H1 (cell line): ENCODE measurements around the gene WNT1. TPM values are rescaled to one million over a fixed set of nuclear protein-coding genes. Genes with fewer than 3 reads are reported as not detected.
A peak's percentile ranks its signal among the peaks of the same experiment; 100 is the strongest.

Experiments
- BCL11A ChIP-seq, 2 experiments: IDR thresholded peaks; one replicate each; pipeline ENCODE4 v1.6.1; 2011; ENCODE audit warnings: low read depth in 2 of 2, low read length in 2 of 2, mild to moderate bottlenecking in 2 of 2
- BRCA1 ChIP-seq: IDR thresholded peaks from 2 replicates; pipeline ENCODE4 v1.6.1; 2012; ENCODE audit warnings: low read depth, low read length, improper control_type of control experiment
- CHD7 ChIP-seq: fragments of 300-600 bp; sonication (generic); IDR thresholded peaks from 2 replicates; pipeline ENCODE4 v1.7.1; 2012; ENCODE audit warnings: low read length, moderate library complexity, mild to moderate bottlenecking, inconsistent platforms; ENCODE audit not compliant: insufficient replicate concordance
- CTCF ChIP-seq, 3 experiments: IDR thresholded peaks; 1 replicate in 2 of 3; 2 replicates in 1 of 3; pipeline versions ENCODE4 v1.5.1 to v1.6.1; 2011; ENCODE audit warnings: low read length in 3 of 3, mild to moderate bottlenecking in 3 of 3, inconsistent platforms in 2 of 3, low read depth in 1 of 3, moderate library complexity in 1 of 3; ENCODE audit not compliant: insufficient read depth in 1 of 3; ENCODE audit errors: control extremely low read depth in 1 of 3
- NANOG ChIP-seq: IDR thresholded peaks from 2 replicates; pipeline ENCODE4 v1.6.1; 2011; ENCODE audit warnings: low read length, low read depth, mild to moderate bottlenecking, inconsistent platforms; ENCODE audit not compliant: insufficient read depth, poor library complexity, severe bottlenecking
- RXRA ChIP-seq: IDR thresholded peaks from 2 replicates; pipeline ENCODE4 v1.6.1; 2011; ENCODE audit warnings: low read depth, mild to moderate bottlenecking, low read length, moderate library complexity; ENCODE audit not compliant: insufficient read depth
- polyA plus RNA-seq, 7 experiments: library from polyadenylated mRNA; depleted of rRNA in 3 of 7; stranded (reverse) in 5 of 7; unstranded in 2 of 7; fragments of >200 nt in 5 of 7; fragments of 200-250 nt in 2 of 7; gene quantifications; 1 replicate in 5 of 7; 2 replicates in 1 of 7; 4 replicates in 1 of 7; pipeline versions ENCODE4 v1.2.1 to v1.2.3, GENCODE V29; 2011 to 2013; ENCODE audit warnings: missing spikeins in 2 of 7, mixed read lengths in 2 of 7
- total RNA-seq: library from RNA; stranded (reverse); fragmentation: NEBNext Ultra II Directional; extraction: Animal tissue kit (Norgen Biotek cat#: 25700); gene quantifications from 2 replicates; pipeline ENCODE4 v1.2.1, GENCODE V29; 2021

Gene WNT1
- total and polyA plus RNA-seq, 2 of the 8 experiments (the other 6 are each of a cell fraction or from before 2014, with no cell fraction given): not detected

- TF ChIP-seq CTCF (IDR thresholded peaks at IDR 0.05; ENCODE audit: control extremely low read depth in 1 of 3, insufficient read depth in 1 of 3, low read depth in 1 of 3, low read length in 3 of 3): peak in 2 of 3 experiments; percentile 63 to 99; a peak in 3 of 4 replicates
- TF ChIP-seq BCL11A (IDR thresholded peaks at IDR 0.05; ENCODE audit: low read depth in 2 of 2, low read length in 2 of 2): no peak
- TF ChIP-seq BRCA1: no peak
- TF ChIP-seq NANOG: no peak
- TF ChIP-seq RXRA: no peak
- TF ChIP-seq CHD7: no peak
Measured at GRCh38 chr12:48977290-48978281, 536 bp upstream of the WNT1 start (continued).
